ENCODE data around the gene FER. TPM values are rescaled to one million over a fixed set of nuclear protein-coding genes. Genes with fewer than 3 reads are reported as not detected.

Gene FER
- total RNA-seq, 2 experiments from 2014 or later, result 9.4 to 10.0 TPM

DNA sequence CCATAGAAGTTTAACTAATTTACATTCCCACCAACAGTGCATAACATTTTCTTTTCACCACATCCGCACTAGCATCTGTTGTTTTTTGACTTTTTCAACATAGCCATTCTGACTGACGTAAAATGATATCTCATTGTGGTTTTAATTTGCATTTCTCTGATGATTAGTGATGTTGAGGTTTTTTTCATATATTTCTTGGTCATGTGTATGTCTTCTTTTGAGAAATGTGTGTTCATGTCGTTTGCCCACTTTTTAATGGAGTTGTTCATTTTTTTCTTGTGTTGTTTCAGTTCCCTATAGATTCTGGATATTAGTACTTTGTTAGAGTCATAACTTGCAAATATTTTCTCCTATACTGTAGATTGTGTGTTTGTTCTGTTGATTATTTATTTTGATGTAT is 163.4 kb downstream of the FER start:
- H2AFZ ChIP-seq (ENCODE audit: low read length), result no peak overlapping the region
- no peaks in the 10 kb centered on the region for H3K9me3 ChIP-seq (ENCODE audit: low read length)
- H3K79me2 ChIP-seq (ENCODE audit: insufficient read depth, low read depth, low read length), result no peaks in the 10 kb centered on the region
- H3K9me2 ChIP-seq (ENCODE audit: insufficient read depth, low read length), result no peaks in the 10 kb centered on the region
- H3K27ac ChIP-seq (ENCODE audit: low read depth, low read length, poor library complexity, severe bottlenecking), result no peak overlapping the region
- H4K20me1 ChIP-seq (ENCODE audit: insufficient read depth, low read length), result no peaks in the 10 kb centered on the region
- no TSS peak for BruUV-seq (replicated peaks)
- DNase-seq (ENCODE audit: low spot score), result no peak
- no peak for TF ChIP-seq EZH2phosphoT487 (IDR thresholded peaks at IDR 0.05; ENCODE audit: borderline replicate concordance, low read depth, low read length)
- TF ChIP-seq, protein P1, sequence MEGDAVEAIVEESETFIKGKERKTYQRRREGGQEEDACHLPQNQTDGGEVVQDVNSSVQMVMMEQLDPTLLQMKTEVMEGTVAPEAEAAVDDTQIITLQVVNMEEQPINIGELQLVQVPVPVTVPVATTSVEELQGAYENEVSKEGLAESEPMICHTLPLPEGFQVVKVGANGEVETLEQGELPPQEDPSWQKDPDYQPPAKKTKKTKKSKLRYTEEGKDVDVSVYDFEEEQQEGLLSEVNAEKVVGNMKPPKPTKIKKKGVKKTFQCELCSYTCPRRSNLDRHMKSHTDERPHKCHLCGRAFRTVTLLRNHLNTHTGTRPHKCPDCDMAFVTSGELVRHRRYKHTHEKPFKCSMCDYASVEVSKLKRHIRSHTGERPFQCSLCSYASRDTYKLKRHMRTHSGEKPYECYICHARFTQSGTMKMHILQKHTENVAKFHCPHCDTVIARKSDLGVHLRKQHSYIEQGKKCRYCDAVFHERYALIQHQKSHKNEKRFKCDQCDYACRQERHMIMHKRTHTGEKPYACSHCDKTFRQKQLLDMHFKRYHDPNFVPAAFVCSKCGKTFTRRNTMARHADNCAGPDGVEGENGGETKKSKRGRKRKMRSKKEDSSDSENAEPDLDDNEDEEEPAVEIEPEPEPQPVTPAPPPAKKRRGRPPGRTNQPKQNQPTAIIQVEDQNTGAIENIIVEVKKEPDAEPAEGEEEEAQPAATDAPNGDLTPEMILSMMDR (conservative IDR thresholded peaks at IDR 0.05; ENCODE audit: low read length), result no peak
- POLR2A ChIA-PET, result no interaction called here
- H3K4me1 ChIP-seq (ENCODE audit: insufficient read depth, low read length, poor library complexity, severe bottlenecking), result no peaks in the 10 kb centered on the region
- intact Hi-C loops (cut with micrococcal nuclease; ENCODE audit: unreplicated experiment), result no loop called here
- no peaks in the 10 kb centered on the region for H3K36me3 ChIP-seq (ENCODE audit: insufficient read depth, low read length)
- CTCF ChIA-PET (ENCODE audit: unreplicated experiment), result no interaction called here
- H3K4me3 ChIP-seq (ENCODE audit: low read depth, low read length, poor library complexity, severe bottlenecking), result no peak overlapping the region
- no peak overlapping the region for H3K4me2 ChIP-seq (ENCODE audit: low read length)

DNA sequence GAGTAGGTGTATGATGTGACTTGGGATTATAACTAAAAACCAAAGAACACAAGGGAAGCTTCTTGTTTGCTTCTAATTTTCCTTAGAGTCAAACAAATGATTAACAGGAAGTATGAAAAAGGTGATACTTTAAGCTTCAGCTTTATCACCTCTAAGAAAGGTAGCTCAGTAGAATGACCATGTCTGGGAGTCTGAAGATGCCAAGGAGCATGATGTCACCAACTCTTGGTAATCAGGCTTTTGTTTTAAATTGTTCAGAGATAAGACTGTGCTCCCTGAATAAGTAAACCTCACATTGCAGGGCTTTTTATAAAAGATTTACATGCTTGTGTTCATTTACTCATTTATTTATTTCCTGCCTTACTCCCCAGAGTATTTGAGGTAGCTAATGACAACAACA is 169.9 kb downstream of the FER start:
- H4K20me1 ChIP-seq (ENCODE audit: insufficient read depth, low read length), result no peaks in the 10 kb centered on the region
- H3K36me3 ChIP-seq (ENCODE audit: insufficient read depth, low read length), result no peaks in the 10 kb centered on the region
- POLR2A ChIA-PET, result interaction anchor here (0.5 to 1.0 kb wide), 4 partner anchors 9 to 89 kb away, joined by 3 to 7 read pairs (median 4); no protein-coding TSS in a partner anchor
- DNase-seq (ENCODE audit: low spot score), result no peak
- H3K9me2 ChIP-seq (ENCODE audit: insufficient read depth, low read length), result no peaks in the 10 kb centered on the region
- H3K4me2 ChIP-seq (ENCODE audit: low read length), result no peak overlapping the region
- TF ChIP-seq, protein P1 (conservative IDR thresholded peaks at IDR 0.05; ENCODE audit: low read length), result no peak
- TF ChIP-seq EZH2phosphoT487 (IDR thresholded peaks at IDR 0.05; ENCODE audit: borderline replicate concordance, low read depth, low read length), result no peak
- no TSS peak for BruUV-seq (replicated peaks)
- CTCF ChIA-PET (ENCODE audit: unreplicated experiment), result no interaction called here
- intact Hi-C loops (cut with micrococcal nuclease; ENCODE audit: unreplicated experiment), result no loop called here
- H3K4me1 ChIP-seq (ENCODE audit: insufficient read depth, low read length, poor library complexity, severe bottlenecking), result no peaks in the 10 kb centered on the region
- H3K27ac ChIP-seq (ENCODE audit: low read depth, low read length, poor library complexity, severe bottlenecking), result no peak overlapping the region
- no peaks in the 10 kb centered on the region for H3K79me2 ChIP-seq (ENCODE audit: insufficient read depth, low read depth, low read length)
- no peak overlapping the region for H2AFZ ChIP-seq (ENCODE audit: low read length)
- no peak overlapping the region for H3K4me3 ChIP-seq (ENCODE audit: low read depth, low read length, poor library complexity, severe bottlenecking)
- H3K9me3 ChIP-seq (ENCODE audit: low read length), result no peaks in the 10 kb centered on the region

DNA sequence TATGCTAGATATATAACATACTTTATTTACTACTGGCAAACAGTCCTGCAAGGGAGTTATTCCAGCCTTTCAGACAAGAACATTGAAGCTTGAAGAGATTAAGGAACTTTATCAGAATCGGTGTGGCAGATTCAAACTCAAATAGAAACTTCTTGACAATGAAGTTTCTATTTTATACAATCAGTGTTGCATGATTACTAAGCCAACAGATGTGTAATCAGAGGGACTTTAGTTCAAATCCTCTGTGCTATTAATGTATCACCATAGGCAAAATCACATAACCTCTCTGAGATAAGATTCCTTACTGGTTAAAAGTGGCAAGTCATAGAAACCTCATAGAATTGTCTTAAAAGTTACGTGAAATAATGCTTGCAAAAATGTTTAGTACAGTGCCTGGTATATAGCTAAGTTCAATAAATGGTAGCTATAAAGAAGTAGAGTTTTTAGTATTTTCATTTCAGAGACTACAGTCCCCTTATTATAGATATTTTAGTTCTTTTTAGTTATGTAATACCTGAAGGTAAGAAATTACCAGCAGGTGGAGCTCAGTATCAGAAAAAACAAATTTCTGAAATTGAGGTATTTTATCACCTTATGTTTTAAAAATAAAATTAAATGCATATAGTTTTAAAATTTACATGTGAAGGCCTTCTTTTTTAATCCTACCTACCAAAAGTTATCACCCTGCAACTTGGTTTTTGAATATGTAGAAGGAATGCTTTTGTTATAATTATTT is 172.1 kb downstream of the FER start:
- Histone ChIP-seq H3K4me1 (ENCODE audit: insufficient read depth, low read length, poor library complexity, severe bottlenecking) (no peaks in the 10 kb centered on the region), H3K27ac (ENCODE audit: low read depth, low read length, poor library complexity, severe bottlenecking) (no peak overlapping the region), H3K4me2 (ENCODE audit: low read length) (no peak overlapping the region), H3K36me3 (ENCODE audit: insufficient read depth, low read length) (no peaks in the 10 kb centered on the region), H2AFZ (ENCODE audit: low read length) (no peak overlapping the region), H3K4me3 (ENCODE audit: low read depth, low read length, poor library complexity, severe bottlenecking) (no peak overlapping the region), H3K9me3 (ENCODE audit: low read length) (no peaks in the 10 kb centered on the region), H3K79me2 (ENCODE audit: insufficient read depth, low read depth, low read length) (no peaks in the 10 kb centered on the region), H3K9me2 (ENCODE audit: insufficient read depth, low read length) (no peaks in the 10 kb centered on the region), H4K20me1 (ENCODE audit: insufficient read depth, low read length) (no peaks in the 10 kb centered on the region)
- CTCF ChIA-PET (ENCODE audit: unreplicated experiment), result no interaction called here
- intact Hi-C loops (cut with micrococcal nuclease; ENCODE audit: unreplicated experiment), result loop anchor here (5.0 kb wide), 1 partner anchor 548 kb away; no protein-coding TSS in a partner anchor
- POLR2A ChIA-PET, result interaction anchor here (0.6 to 0.9 kb wide), 4 partner anchors 15 to 937 kb away, joined by 3 to 4 read pairs (median 3); no protein-coding TSS in a partner anchor
- DNase-seq (ENCODE audit: low spot score), result peak; percentile 3
- TF ChIP-seq, protein P1 (conservative IDR thresholded peaks at IDR 0.05; ENCODE audit: low read length), result peak; percentile 75
- no peak for TF ChIP-seq EZH2phosphoT487 (IDR thresholded peaks at IDR 0.05; ENCODE audit: borderline replicate concordance, low read depth, low read length)
- BruUV-seq (replicated peaks), result no TSS peak

Data from OCI-LY7 (cell line).